ENCODE measurements around the gene NTF4. TPM values are rescaled to one million over a fixed set of nuclear protein-coding genes. Genes with fewer than 3 reads are reported as not detected.

NTF4 gene
- total and polyA plus RNA-seq, 2 of the 4 experiments (the other 2 are of a cell fraction): 0.09 to 0.18 TPM

- Histone ChIP-seq H3K14ac (replicated peaks; ENCODE audit: low read depth, low read length) (no peak overlapping the region), H4K8ac (ENCODE audit: low read depth in 2 of 2, low read length in 2 of 2) (no peak overlapping the region), H3K36me3 (ENCODE audit: control insufficient read depth, insufficient read depth, low read length) (peaks cover 55% of the 10 kb centered on the region), H4K91ac (ENCODE audit: insufficient read depth, low read depth, low read length) (no peak overlapping the region), H2AK9ac (replicated peaks; ENCODE audit: low read depth, low read length, poor library complexity) (peak overlapping the region; percentile 57), H3K27ac (ENCODE audit: insufficient read depth, low read length) (no peak overlapping the region), H3K27me3 (ENCODE audit: control insufficient read depth, insufficient read depth, low read length) (no peaks in the 10 kb centered on the region), H4K5ac (ENCODE audit: low read depth, low read length) (no peak overlapping the region), H3K4me2 (ENCODE audit: low read depth, low read length) (no peak overlapping the region), H3K9me3 (ENCODE audit: control insufficient read depth, insufficient read depth, low read length) (no peaks in the 10 kb centered on the region), H2BK20ac (ENCODE audit: low read depth, low read length) (no peak overlapping the region), H2AFZ (replicated peaks; ENCODE audit: low read length, poor library complexity) (no peak overlapping the region), H3K56ac (ENCODE audit: extremely low read depth, insufficient read depth, low read length) (no peak overlapping the region), H3K4me3 (ENCODE audit: insufficient read depth, low read depth, low read length) (no peak overlapping the region), H3K23ac (ENCODE audit: low read depth, low read length) (no peak overlapping the region), H4K20me1 (ENCODE audit: insufficient read depth, low read length) (no peaks in the 10 kb centered on the region; the same call in 1 of the 2 replicates), H3K9ac (ENCODE audit: low read depth, low read length) (no peak overlapping the region), H2BK120ac (ENCODE audit: low read depth, low read length) (no peak overlapping the region), H3K79me1 (ENCODE audit: low read depth in 1 of 2, low read length in 2 of 2) (peaks cover 0 to 3% of the 10 kb centered on the region in 2 experiments; a peak in 1 of 4 replicates), H2BK5ac (ENCODE audit: low read depth, low read length, poor library complexity, severe bottlenecking) (no peak overlapping the region), H3K4ac (ENCODE audit: low read depth, low read length) (no peak overlapping the region), H3K9me1 (ENCODE audit: insufficient read depth, low read length) (0 out of 2 replicates have a peak, but pooled peaks cover 5% of the 10 kb centered on the region), H2AK5ac (ENCODE audit: low read depth, low read length) (no peak overlapping the region; the same call in 1 of the 2 replicates), H3K18ac (ENCODE audit: low read depth, low read length) (no peak overlapping the region), H3K4me1 (ENCODE audit: control insufficient read depth, insufficient read depth, low read length) (peaks cover 5% of the 10 kb centered on the region; the same call in 1 of the 2 replicates), H2BK15ac (ENCODE audit: low read depth, low read length) (no peak overlapping the region)
- in situ Hi-C loops (cut with MboI; ENCODE audit: low sequenced_read_pairs) (no loop called here), intact Hi-C loops (cut with micrococcal nuclease) (no loop called here), dilution Hi-C loops (cut with HindIII; ENCODE audit: low sequenced_read_pairs, unreplicated experiment) (no loop called here)
- peak; percentile 40 for DNase-seq
- no peak for ATAC-seq (ENCODE audit: low read depth)
- POLR2A ChIA-PET (ENCODE audit: unreplicated experiment): no interaction called here
- 98% methylated on average over 16 of the region's 32 CpGs; no CpG with 5 or more reads in 1 of the 2 experiments for WGBS, 2 experiments (ENCODE audit: extremely low coverage in 2 of 2, insufficient read length in 1 of 2)
- no TSS peak for BruUV-seq (replicated peaks)
- CTCF ChIA-PET: interaction anchor here (1.0 to 1.6 kb wide), 2 partner anchors 15 to 17 kb away, joined by 3 to 5 read pairs; no protein-coding TSS in a partner anchor
- TF ChIP-seq ELK1 (IDR thresholded peaks at IDR 0.05; ENCODE audit: borderline replicate concordance, low read depth, low read length) (no peak), MAZ (IDR thresholded peaks at IDR 0.05; ENCODE audit: borderline replicate concordance, low read depth, low read length) (no peak), FOS (IDR thresholded peaks at IDR 0.05; ENCODE audit: low read depth, low read length) (no peak), RAD21 (IDR thresholded peaks at IDR 0.05; ENCODE audit: low read length) (no peak), NFE2L2 (IDR thresholded peaks at IDR 0.05; ENCODE audit: low read depth, low read length) (no peak), RFX5 (IDR thresholded peaks at IDR 0.05; ENCODE audit: low read depth, low read length) (no peak), RCOR1 (IDR thresholded peaks at IDR 0.05; ENCODE audit: insufficient replicate concordance, low read length) (no peak), MXI1 (IDR thresholded peaks at IDR 0.05; ENCODE audit: borderline replicate concordance, low read depth, low read length) (no peak), CTCF (conservative IDR thresholded peaks at IDR 0.05; ENCODE audit: low read depth, low read length) (no peak), SMC3 (IDR thresholded peaks at IDR 0.05; ENCODE audit: low read depth, low read length) (no peak), POLR2A (IDR thresholded peaks at IDR 0.05; ENCODE audit: low read depth, low read length) (no peak), CHD1 (IDR thresholded peaks at IDR 0.05; ENCODE audit: low read depth, low read length) (no peak), CEBPB (IDR thresholded peaks at IDR 0.05; ENCODE audit: low read depth, low read length) (no peak), BHLHE40 (IDR thresholded peaks at IDR 0.05; ENCODE audit: low read depth, low read length) (no peak), MAFK (IDR thresholded peaks at IDR 0.05; ENCODE audit: low read depth, low read length) (no peak)
These were observed 50.3 kb downstream of the NTF4 start for GRCh38 chr19:49014123-49014869.
